Endothelial cell of umbilical vein (primary cell): ENCODE results near the gene CENPU. TPM values are rescaled to one million over a fixed set of nuclear protein-coding genes. Genes with fewer than 3 reads are reported as not detected.
A peak's percentile ranks its signal among the peaks of the same experiment; 100 is the strongest.

Experiments used
- BruUV-seq: library from RNA; stranded (reverse); fragments of 400-500 nt; replicated peaks from 2 replicates; lab custom pipeline; 2021; lab: Mats Ljungman, UMichigan
- CTCF ChIA-PET: fragments of 300-600, 350-600 bp; sonication (Branson Sonifier 250); formaldehyde crosslinking; loops from one replicate; lab custom pipeline; 2021; ENCODE audit warnings: antibody characterized with exemption, inconsistent platforms; lab: Charles Lee
- POLR2A ChIA-PET: fragments of 300-600, 350-600 bp; sonication (Branson Sonifier 250); formaldehyde crosslinking; loops from one replicate; lab custom pipeline; 2021; ENCODE audit warnings: antibody characterized with exemption, inconsistent platforms; lab: Charles Lee
- DNase-seq: peaks from one replicate; pipeline ENCODE4 v3.0.0-alpha.2; 2011; ENCODE audit warnings: low read depth, low spot score
- FAIRE-seq: peaks from 2 replicates; lab custom pipeline; 2011; peaks lifted over from hg19 to GRCh38; lab: Jason Lieb, UNC
- H2AFZ ChIP-seq: 2 replicates; pipeline ENCODE4 v1.6.0; 2012; ENCODE audit warnings: low read depth, low read length, control low read depth, inconsistent platforms
- H3K27ac ChIP-seq: 2 replicates; pipeline ENCODE4 v1.5.1; 2011; ENCODE audit warnings: low read depth, mild to moderate bottlenecking, control low read depth, low read length, moderate library complexity; ENCODE audit not compliant: insufficient read depth
- H3K27me3 ChIP-seq, 2 experiments: 2 replicates each; pipeline versions ENCODE4 v1.6.0 to v1.6.1; 2011; ENCODE audit warnings: low read length in 2 of 2, mixed read lengths in 1 of 2; ENCODE audit not compliant: control insufficient read depth in 2 of 2, insufficient read depth in 2 of 2
- H3K36me3 ChIP-seq, 2 experiments: 2 replicates in 1 of 2; 3 replicates in 1 of 2; pipeline ENCODE4 v1.5.1; 2011; ENCODE audit warnings: low read length in 2 of 2, mild to moderate bottlenecking in 1 of 2, moderate library complexity in 1 of 2; ENCODE audit not compliant: control insufficient read depth in 2 of 2, insufficient read depth in 2 of 2; ENCODE audit errors: extremely low read depth in 1 of 2
- H3K4me1 ChIP-seq: 3 replicates; pipeline ENCODE4 v1.5.1; 2011; ENCODE audit warnings: mild to moderate bottlenecking, low read length; ENCODE audit not compliant: control insufficient read depth, insufficient read depth; ENCODE audit errors: extremely low read depth
- H3K4me2 ChIP-seq: 2 replicates; pipeline ENCODE4 v1.6.1; 2011; ENCODE audit warnings: low read length, control low read depth, mixed read lengths; ENCODE audit not compliant: insufficient read depth
- H3K4me3 ChIP-seq, 3 experiments: fragments of 200-600 bp in 1 of 3; sonication (generic), shearing (Covaris generic) in 1 of 3; replicated peaks in 1 of 3; 2 replicates each; pipeline ENCODE4 v1.5.1; 2011 to 2016; ENCODE audit warnings: control low read depth in 3 of 3, low read length in 3 of 3, mild to moderate bottlenecking in 2 of 3, inconsistent platforms in 1 of 3, low read depth in 1 of 3, moderate library complexity in 1 of 3; ENCODE audit not compliant: insufficient read depth in 1 of 3
- H3K79me2 ChIP-seq: 2 replicates; pipeline ENCODE4 v1.6.0; 2012; ENCODE audit warnings: low read length, inconsistent platforms; ENCODE audit not compliant: control insufficient read depth, insufficient read depth
- H3K9ac ChIP-seq: replicated peaks from 2 replicates; pipeline ENCODE3; 2011; ENCODE audit warnings: low read length, control low read depth; ENCODE audit not compliant: insufficient read depth; ENCODE audit errors: extremely low read depth
- H3K9me1 ChIP-seq: replicated peaks from 3 replicates; pipeline ENCODE4 v1.6.0; 2011; ENCODE audit warnings: mild to moderate bottlenecking, low read length; ENCODE audit not compliant: control insufficient read depth, insufficient read depth; ENCODE audit errors: extremely low read depth
- H3K9me3 ChIP-seq: replicated peaks from 2 replicates; pipeline ENCODE4 v1.5.1; 2012; ENCODE audit warnings: low read length, inconsistent platforms; ENCODE audit not compliant: control insufficient read depth, insufficient read depth
- H4K20me1 ChIP-seq: replicated peaks from 2 replicates; pipeline ENCODE3; 2011; ENCODE audit warnings: mild to moderate bottlenecking, low read length; ENCODE audit not compliant: control insufficient read depth, insufficient read depth; ENCODE audit errors: extremely low read depth
- FOS ChIP-seq: IDR thresholded peaks from 2 replicates; pipeline ENCODE4 v1.6.1; 2011; ENCODE audit warnings: mild to moderate bottlenecking, low read length, moderate library complexity, borderline replicate concordance; ENCODE audit not compliant: insufficient read depth
- GATA2 ChIP-seq: IDR thresholded peaks from 2 replicates; pipeline ENCODE4 v1.7.0; 2011; ENCODE audit warnings: low read depth, mild to moderate bottlenecking, moderate library complexity, mixed read lengths, low read length; ENCODE audit not compliant: insufficient read length, insufficient read depth
- JUN ChIP-seq: IDR thresholded peaks from 2 replicates; pipeline ENCODE4 v1.6.1; 2011; ENCODE audit warnings: borderline replicate concordance, low read depth; ENCODE audit not compliant: insufficient read length, insufficient read depth
- POLR2A ChIP-seq: IDR thresholded peaks from 2 replicates; pipeline ENCODE4 v1.6.1; 2012; ENCODE audit warnings: low read depth, mild to moderate bottlenecking, control low read depth, low read length
- POLR2AphosphoS5 ChIP-seq: IDR thresholded peaks from 2 replicates; pipeline ENCODE4 v1.6.1; 2012; ENCODE audit warnings: low read depth, mild to moderate bottlenecking, control low read depth, low read length, moderate library complexity; ENCODE audit not compliant: insufficient read depth
- dilution Hi-C: fragments of 300-500 bp; cut with MboI; formaldehyde crosslinking; loops from one replicate; pipeline ENCODE4 v1.15.0; 2019; ENCODE audit warnings: low sequenced_read_pairs; ENCODE audit not compliant: extremely low pct_ligation_motif_present
- intact Hi-C: fragments of 100-400 bp; cut with micrococcal nuclease; formaldehyde crosslinking; loops from one replicate; pipeline ENCODE4 v1.10.0; 2022
- polyA plus RNA-seq, 4 experiments: library from polyadenylated mRNA; depleted of rRNA in 3 of 4; stranded (reverse) in 3 of 4; unstranded in 1 of 4; fragments of >200 nt; gene quantifications; 2 replicates each; pipeline versions ENCODE4 v1.2.1 to v1.2.3, GENCODE V29; 2011 to 2012; ENCODE audit warnings: missing spikeins in 1 of 4
- total RNA-seq: library from RNA; stranded (reverse); gene quantifications from 2 replicates; pipeline ENCODE4 v1.2.3, GENCODE V29; 2021
- TF ChIP-seq, protein P1 (sequence below), 2 donors: IDR thresholded peaks; 1 replicate in 1 of 2; 2 replicates in 1 of 2; pipeline ENCODE4 v1.5.1; 2011; ENCODE audit warnings: low read length in 2 of 2, mild to moderate bottlenecking in 2 of 2, moderate library complexity in 2 of 2, control low read depth in 1 of 2, inconsistent platforms in 1 of 2, low read depth in 1 of 2; ENCODE audit not compliant: insufficient read depth in 1 of 2; ENCODE audit errors: extremely low read depth in 1 of 2
- TF ChIP-seq, protein P2 (sequence below): IDR thresholded peaks from 2 replicates; pipeline ENCODE4 v1.6.1; 2011; ENCODE audit not compliant: insufficient read depth, insufficient read length

Gene CENPU
- total and polyA plus RNA-seq, 2 donors (not counting 3 experiments of a cell fraction or from before 2014, with no cell fraction given): 7.0 to 37.9 TPM

DNA sequence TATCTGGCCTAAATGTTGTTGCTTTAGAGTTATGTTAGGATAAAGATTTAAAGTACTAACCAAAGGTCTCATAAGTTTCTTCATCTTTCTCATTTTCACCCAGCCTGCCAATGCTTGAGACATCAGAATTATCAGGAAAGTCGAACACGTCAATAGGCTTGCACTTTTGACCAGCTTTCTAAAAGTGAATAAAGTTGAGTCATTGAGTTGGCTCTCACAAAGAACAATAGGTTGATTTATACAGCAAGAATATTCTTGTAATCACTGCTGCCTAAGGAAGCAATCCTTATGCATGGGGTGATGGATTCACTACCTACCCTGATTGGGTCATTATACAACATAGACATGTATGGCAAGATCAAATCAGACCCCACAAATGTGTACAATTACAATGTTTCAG lies 5.0 kb downstream of the CENPU start:
- Histone ChIP-seq H3K9ac (no peak overlapping the region), H3K36me3 (peaks cover 0 to 8% of the 10 kb centered on the region in 2 experiments), H4K20me1 (no peaks in the 10 kb centered on the region), H2AFZ (no peak overlapping the region), H3K79me2 (peaks cover 41% of the 10 kb centered on the region), H3K27me3 (no peaks in the 10 kb centered on the region), H3K9me1 (no peaks in the 10 kb centered on the region), H3K27ac (peak overlapping the region; percentile 68), H3K4me3 (no peak overlapping the region), H3K4me2 (peak overlapping the region; percentile 41), H3K9me3 (no peaks in the 10 kb centered on the region), H3K4me1 (peaks cover 24% of the 10 kb centered on the region)
- TF ChIP-seq POLR2A (no peak), JUN (peak; percentile 40), FOS (peak; percentile 35)
- ChIA-PET CTCF (interaction anchor here (0.6 to 5.7 kb wide), 6 partner anchors 17 to 1619 kb away, joined by 3 to 35 read pairs (median 3); no protein-coding TSS in a partner anchor), POLR2A (no interaction called here)
- dilution Hi-C loops: no loop called here
- DNase-seq (peak; percentile 84), FAIRE-seq (peak; percentile 89)
- BruUV-seq: no TSS peak
- intact Hi-C loops: loop anchor here (1.0 kb wide), 2 partner anchors 40 to 80 kb away; partner anchors contain the start of genes CASP3 and PRIMPOL

DNA sequence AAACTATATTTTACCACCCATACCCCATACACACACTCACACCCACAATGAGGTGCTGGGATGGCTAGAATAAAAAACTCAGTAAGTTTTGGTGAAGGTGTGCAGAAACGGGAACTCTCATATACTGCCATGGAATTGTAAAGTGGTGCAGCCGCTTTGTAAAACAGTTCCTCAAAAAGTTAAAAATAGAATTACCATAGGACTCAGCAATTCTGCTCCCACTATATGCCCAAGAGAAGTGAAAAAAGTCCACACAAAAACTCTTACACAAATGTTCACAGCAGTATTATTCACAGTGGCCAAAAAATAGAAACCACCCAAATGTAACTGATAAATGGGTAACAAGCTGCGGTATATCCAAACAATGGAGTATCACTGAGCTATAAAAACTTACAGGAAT lies 6.5 kb downstream of the CENPU start:
- Histone ChIP-seq H3K4me1 (peaks cover 21% of the 10 kb centered on the region), H2AFZ (no peak overlapping the region), H3K79me2 (peaks cover 31% of the 10 kb centered on the region), H3K36me3 (peaks cover 0 to 10% of the 10 kb centered on the region in 2 experiments), H3K4me3 (no peak overlapping the region), H3K9me3 (no peaks in the 10 kb centered on the region), H3K9ac (no peak overlapping the region), H3K9me1 (no peaks in the 10 kb centered on the region), H3K4me2 (no peak overlapping the region), H3K27me3 (no peaks in the 10 kb centered on the region), H4K20me1 (no peaks in the 10 kb centered on the region), H3K27ac (no peak overlapping the region)
- DNase-seq: no peak
- BruUV-seq: no TSS peak
- TF ChIP-seq FOS (no peak), POLR2A (no peak), GATA2 (no peak), JUN (no peak), POLR2AphosphoS5 (no peak)
- TF ChIP-seq, protein P1, sequence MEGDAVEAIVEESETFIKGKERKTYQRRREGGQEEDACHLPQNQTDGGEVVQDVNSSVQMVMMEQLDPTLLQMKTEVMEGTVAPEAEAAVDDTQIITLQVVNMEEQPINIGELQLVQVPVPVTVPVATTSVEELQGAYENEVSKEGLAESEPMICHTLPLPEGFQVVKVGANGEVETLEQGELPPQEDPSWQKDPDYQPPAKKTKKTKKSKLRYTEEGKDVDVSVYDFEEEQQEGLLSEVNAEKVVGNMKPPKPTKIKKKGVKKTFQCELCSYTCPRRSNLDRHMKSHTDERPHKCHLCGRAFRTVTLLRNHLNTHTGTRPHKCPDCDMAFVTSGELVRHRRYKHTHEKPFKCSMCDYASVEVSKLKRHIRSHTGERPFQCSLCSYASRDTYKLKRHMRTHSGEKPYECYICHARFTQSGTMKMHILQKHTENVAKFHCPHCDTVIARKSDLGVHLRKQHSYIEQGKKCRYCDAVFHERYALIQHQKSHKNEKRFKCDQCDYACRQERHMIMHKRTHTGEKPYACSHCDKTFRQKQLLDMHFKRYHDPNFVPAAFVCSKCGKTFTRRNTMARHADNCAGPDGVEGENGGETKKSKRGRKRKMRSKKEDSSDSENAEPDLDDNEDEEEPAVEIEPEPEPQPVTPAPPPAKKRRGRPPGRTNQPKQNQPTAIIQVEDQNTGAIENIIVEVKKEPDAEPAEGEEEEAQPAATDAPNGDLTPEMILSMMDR (IDR thresholded peaks at IDR 0.05; ENCODE audit: extremely low read depth in 1 of 2, insufficient read depth in 1 of 2, low read depth in 1 of 2, low read length in 2 of 2): no peak
- TF ChIP-seq, protein P2, sequence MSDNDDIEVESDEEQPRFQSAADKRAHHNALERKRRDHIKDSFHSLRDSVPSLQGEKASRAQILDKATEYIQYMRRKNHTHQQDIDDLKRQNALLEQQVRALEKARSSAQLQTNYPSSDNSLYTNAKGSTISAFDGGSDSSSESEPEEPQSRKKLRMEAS: no peak
- FAIRE-seq: no peak
- CTCF ChIA-PET: no interaction called here
- intact Hi-C loops (no loop called here), dilution Hi-C loops (no loop called here)
- POLR2A ChIA-PET: no interaction called here
